Measurements from ENCODE around the gene TAF8.

Gene TAF8

DNA sequence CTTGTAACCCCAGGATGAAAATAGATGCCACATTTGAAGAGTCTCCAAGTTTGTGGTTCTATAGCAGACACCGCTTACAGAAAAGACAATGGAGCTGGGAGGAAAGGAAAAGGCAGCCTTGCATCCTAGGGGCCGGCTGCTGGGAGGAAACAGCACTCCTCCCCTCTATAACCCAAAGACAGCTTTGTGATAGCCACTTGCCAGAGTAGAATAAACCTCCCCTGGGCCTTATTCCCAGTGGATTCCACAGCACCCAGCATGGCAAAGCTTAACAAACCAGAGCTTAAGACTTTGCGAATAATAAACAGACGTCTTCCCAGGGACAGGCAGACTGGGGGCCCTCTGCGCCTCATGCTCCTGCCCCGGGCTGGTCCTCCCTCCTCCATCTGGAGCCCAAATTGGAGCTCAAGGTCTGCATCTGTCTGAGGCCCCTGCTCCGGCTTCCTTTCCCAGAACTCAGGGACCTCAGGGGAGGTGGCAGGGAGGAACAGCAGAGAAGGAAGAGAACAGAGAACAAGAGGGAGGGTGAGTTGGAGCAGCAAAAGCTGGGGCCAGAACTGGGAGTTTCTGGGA is 8.8 kb upstream of the TAF8 start:
- DNase-seq (ENCODE audit: low read depth, low spot score) = peak; percentile 36
- in situ Hi-C loops (cut with HindIII; ENCODE audit: low sequenced_read_pairs) = no loop called here
- TF ChIP-seq, protein P1, sequence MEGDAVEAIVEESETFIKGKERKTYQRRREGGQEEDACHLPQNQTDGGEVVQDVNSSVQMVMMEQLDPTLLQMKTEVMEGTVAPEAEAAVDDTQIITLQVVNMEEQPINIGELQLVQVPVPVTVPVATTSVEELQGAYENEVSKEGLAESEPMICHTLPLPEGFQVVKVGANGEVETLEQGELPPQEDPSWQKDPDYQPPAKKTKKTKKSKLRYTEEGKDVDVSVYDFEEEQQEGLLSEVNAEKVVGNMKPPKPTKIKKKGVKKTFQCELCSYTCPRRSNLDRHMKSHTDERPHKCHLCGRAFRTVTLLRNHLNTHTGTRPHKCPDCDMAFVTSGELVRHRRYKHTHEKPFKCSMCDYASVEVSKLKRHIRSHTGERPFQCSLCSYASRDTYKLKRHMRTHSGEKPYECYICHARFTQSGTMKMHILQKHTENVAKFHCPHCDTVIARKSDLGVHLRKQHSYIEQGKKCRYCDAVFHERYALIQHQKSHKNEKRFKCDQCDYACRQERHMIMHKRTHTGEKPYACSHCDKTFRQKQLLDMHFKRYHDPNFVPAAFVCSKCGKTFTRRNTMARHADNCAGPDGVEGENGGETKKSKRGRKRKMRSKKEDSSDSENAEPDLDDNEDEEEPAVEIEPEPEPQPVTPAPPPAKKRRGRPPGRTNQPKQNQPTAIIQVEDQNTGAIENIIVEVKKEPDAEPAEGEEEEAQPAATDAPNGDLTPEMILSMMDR (IDR thresholded peaks at IDR 0.05; ENCODE audit: low read depth, low read length) = no peak
- no peak overlapping the region for H3K4me3 ChIP-seq (ENCODE audit: low read depth, low read length)

DNA sequence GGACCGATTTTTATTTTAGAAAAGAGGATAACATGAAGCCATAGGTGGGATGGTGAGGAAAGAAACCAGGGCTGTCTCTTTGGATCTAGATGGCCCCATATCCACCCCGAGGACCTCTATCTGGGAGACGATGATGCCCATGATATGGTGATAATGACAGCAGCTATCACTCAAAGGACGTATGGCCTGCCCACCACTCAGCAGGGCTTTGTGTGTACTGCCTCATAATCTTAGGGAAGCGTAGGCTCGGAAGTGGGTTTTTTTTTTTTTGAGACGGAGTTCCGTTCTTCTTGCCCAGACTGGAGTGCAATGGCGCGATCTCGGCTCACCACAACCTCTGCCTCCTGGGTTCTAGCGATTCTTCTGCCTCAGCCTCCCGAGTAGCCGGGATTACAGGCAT is 8.2 kb upstream of the TAF8 start:
- DNase-seq (ENCODE audit: low read depth, low spot score) = no peak
- in situ Hi-C loops (cut with HindIII; ENCODE audit: low sequenced_read_pairs) = no loop called here
- no peak overlapping the region for H3K4me3 ChIP-seq (ENCODE audit: low read depth, low read length)
- TF ChIP-seq, protein P1 (IDR thresholded peaks at IDR 0.05; ENCODE audit: low read depth, low read length) = no peak

DNA sequence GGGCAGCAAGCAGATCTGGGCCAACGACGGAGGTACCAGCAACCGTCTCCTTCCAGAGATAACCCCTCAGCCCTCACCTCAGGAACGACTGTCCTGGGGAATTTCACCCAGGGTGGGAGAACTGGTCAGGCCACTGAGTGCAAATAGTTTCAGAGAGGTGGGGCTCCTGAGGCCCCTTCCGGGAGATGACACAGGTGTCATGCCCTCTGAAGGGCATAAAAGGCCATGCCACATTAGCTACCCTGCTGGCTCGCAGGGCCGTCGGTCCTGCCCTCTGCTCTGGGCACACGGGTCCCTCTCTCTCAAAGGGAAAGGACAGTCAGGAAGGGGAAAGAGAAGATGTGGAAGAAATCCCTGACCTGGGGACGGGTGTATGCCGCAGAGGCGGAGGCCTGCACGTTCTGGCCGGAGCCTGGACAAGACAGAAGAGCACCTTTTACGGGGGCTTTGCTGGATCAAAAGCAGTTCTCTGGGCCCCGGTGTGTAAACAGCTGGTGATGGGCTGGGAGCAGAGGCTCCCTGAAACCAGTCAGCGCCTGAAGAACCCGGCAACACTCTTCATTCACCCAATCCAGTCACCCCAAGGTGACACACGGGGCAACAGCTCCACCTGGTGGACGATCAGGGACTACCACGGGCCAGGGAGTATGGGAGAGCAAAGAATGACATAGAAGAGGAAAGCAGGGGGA is 6.4 kb upstream of the TAF8 start:
- TF ChIP-seq, protein P1 (IDR thresholded peaks at IDR 0.05; ENCODE audit: low read depth, low read length) = peak; percentile 95
- DNase-seq (ENCODE audit: low read depth, low spot score) = peak; percentile 83
- no peak overlapping the region for H3K4me3 ChIP-seq (ENCODE audit: low read depth, low read length)
- in situ Hi-C loops (cut with HindIII; ENCODE audit: low sequenced_read_pairs) = no loop called here

DNA sequence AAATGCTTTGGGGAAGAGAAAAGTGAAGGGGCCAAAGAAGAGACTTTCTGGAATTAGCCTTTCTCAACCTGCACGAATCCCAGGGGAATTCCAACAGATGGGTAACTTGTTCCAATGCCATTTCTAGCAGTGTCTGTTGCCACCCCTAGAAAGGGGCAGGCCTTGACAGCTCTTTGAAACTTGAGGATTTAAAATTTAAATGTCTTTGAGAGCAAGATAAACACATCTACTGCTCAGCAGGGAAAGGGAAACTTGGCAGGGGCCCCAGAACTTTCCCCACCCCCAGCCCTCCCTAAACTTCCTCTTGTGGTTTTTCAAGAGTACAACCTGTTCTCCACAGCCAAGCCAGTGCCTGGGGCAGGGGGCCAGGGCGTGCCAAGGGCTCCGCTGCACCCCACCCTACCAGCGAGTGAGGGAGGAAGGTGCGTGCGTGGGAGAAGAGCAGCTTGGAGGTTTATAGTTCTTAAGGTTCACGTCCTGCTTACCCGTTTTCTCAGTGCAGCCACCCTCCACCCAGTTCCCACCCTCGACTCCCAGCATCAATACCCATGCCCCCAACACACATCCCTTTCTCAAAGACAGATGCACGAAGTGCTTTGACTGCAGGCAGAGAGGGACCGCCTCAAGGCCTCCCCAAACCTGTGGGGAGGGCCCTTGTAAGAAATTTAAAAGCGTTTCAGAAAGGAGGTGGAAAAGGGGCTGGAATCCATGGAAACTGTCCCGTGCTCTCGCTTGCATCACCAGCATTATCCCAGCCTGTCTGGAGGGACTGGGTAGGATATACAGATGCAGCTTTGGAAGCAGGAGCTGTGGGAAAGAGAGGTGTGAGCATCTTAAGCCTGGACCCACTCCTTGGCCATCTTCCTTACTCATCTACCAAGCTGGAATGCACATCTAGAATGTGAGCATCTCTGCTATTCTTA is 4.5 kb upstream of the TAF8 start:
- peak; percentile 97 for DNase-seq (ENCODE audit: low read depth, low spot score)
- H3K4me3 ChIP-seq (ENCODE audit: low read depth, low read length) = peak overlapping the region; percentile 14
- in situ Hi-C loops (cut with HindIII; ENCODE audit: low sequenced_read_pairs) = no loop called here
- TF ChIP-seq, protein P1 (IDR thresholded peaks at IDR 0.05; ENCODE audit: low read depth, low read length) = no peak

DNA sequence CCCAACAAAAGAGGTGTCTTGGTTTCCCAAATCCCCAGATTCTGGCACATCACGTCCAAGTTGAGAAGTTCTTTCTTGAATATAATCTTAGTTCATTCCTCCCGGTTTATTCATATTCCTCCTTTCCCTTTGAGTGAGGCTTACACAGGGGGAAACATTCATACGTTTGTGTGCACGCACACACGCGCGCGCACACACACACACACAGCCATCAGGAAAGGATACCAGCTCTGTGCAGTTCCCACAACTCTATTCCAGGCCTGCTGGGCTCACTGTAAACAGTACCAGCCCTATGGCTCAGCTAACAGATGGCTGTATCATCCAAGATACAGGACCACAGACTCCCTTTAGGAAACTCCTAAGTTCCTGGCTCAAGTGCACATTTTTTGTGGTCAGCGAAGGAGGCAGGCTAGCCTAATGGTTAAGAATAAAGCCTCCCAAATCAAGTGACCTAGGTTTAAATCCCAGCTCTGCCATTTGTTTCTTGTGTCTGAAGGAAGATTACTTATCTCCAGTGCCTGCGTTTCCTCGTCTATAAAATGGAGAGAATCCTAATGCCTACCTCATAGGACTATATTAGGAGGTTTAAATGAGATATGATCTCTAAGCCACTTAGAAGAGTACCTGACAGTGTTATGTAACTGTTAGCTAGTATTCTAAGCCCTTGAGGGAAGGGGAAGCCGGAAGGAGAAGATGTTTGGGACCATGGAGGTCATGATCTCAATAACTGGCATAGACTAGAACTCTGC is 3.7 kb upstream of the TAF8 start:
- peak overlapping the region; percentile 83 for H3K4me3 ChIP-seq (ENCODE audit: low read depth, low read length)
- TF ChIP-seq, protein P1 (IDR thresholded peaks at IDR 0.05; ENCODE audit: low read depth, low read length) = no peak

DNA sequence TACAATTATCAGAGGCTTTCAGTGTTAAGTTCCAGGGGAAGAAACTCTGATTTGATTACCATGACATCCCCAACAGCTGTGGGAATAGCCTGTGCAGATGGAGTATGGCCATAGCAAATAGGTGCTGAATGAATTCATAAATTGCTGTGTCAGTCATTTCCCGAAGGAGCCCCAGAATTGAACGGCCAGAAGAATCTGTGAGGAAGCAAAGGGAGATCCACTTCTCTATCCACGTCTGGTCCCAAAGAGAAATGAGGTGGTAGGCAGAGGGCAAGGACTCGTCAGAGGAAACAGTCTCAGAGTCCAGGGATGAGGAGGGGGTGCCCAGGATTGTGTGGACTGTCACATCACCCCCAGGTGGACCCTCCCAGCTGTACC is 3.1 kb upstream of the TAF8 start:
- in situ Hi-C loops (cut with HindIII; ENCODE audit: low sequenced_read_pairs) = no loop called here
- no peak for DNase-seq (ENCODE audit: low read depth, low spot score)
- TF ChIP-seq, protein P1 (IDR thresholded peaks at IDR 0.05; ENCODE audit: low read depth, low read length) = no peak
- peak overlapping the region; percentile 83 for H3K4me3 ChIP-seq (ENCODE audit: low read depth, low read length)

More for the DNA sequence above, 3.7 kb upstream of the TAF8 start:
- peak; percentile 77 for DNase-seq (ENCODE audit: low read depth, low spot score)
- in situ Hi-C loops (cut with HindIII; ENCODE audit: low sequenced_read_pairs) = no loop called here
